ENCODE measurements around the gene GPSM3. TPM values are rescaled to one million over a fixed set of nuclear protein-coding genes. Genes with fewer than 3 reads are reported as not detected.
A peak's percentile ranks its signal among the peaks of the same experiment; 100 is the strongest.

GPSM3 gene
- total and polyA plus RNA-seq, 2 donors (not counting 1 experiment from before 2014, with no cell fraction given) = 194 to 299 TPM

- no peak for ATAC-seq (ENCODE audit: low read depth)
- Histone ChIP-seq H3K79me2 (ENCODE audit: control insufficient read depth, insufficient read depth, low read length) (peaks cover 36% of the 10 kb centered on the region), H3K27ac (ENCODE audit: low read length in 2 of 2) (peak overlapping the region; percentile 57 to 98), H3K9ac (ENCODE audit: low read length) (peak overlapping the region; percentile 81), H2AFZ (ENCODE audit: insufficient read depth, low read depth, low read length, poor library complexity, severe bottlenecking) (peak overlapping the region; percentile 74), H3K36me3 (replicated peaks in 1 of 2; ENCODE audit: control extremely low read depth in 1 of 2, control insufficient read depth in 1 of 2, extremely low read depth in 1 of 2, insufficient read depth in 2 of 2, low read length in 1 of 2) (peaks cover 0 to 35% of the 10 kb centered on the region in 2 experiments), H3K4me1 (ENCODE audit: control insufficient read depth in 2 of 2, insufficient read depth in 2 of 2, low read length in 2 of 2) (peaks cover 34 to 40% of the 10 kb centered on the region in 2 donors), H3K9me3 (ENCODE audit: control extremely low read depth in 1 of 3, control insufficient read depth in 2 of 3, insufficient read depth in 1 of 3, low read length in 2 of 3) (no peaks in the 10 kb centered on the region), H4K20me1 (ENCODE audit: control insufficient read depth, insufficient read depth, low read length, poor library complexity, severe bottlenecking) (no peaks in the 10 kb centered on the region), H3K27me3 (replicated peaks in 1 of 4; ENCODE audit: control extremely low read depth in 1 of 4, control insufficient read depth in 3 of 4, insufficient read depth in 4 of 4, low read length in 3 of 4) (no peaks in the 10 kb centered on the region), H3K4me2 (replicated peaks; ENCODE audit: low read depth, low read length, poor library complexity, severe bottlenecking) (peak overlapping the region; percentile 93), H3K4me3 (ENCODE audit: control extremely low read depth in 1 of 5, extremely low read depth in 1 of 5, insufficient read depth in 1 of 5, low read depth in 2 of 5, low read length in 4 of 5) (peak overlapping the region; percentile 68 to 92 (median 75))
- no peaks in the 10 kb centered on the region for H3K27me3 Mint-ChIP-seq
- TF ChIP-seq EZH2 (IDR thresholded peaks at IDR 0.05; ENCODE audit: borderline replicate concordance, insufficient read depth, low read depth, low read length, poor library complexity, severe bottlenecking) = no peak
- no peak for TF ChIP-seq CTCF (IDR thresholded peaks at IDR 0.05)
- ChIA-PET POLR2A (interaction anchor here (0.6 to 3.0 kb wide), 6 partner anchors 10 to 77 kb away, joined by 3 to 25 read pairs (median 6); partner anchors contain the start of genes GPSM3 and PBX2), CTCF (interaction anchor here (0.6 to 1.2 kb wide), 8 partner anchors 14 to 806 kb away, joined by 3 to 7 read pairs (median 4); partner anchors contain the start of genes GPSM3 and LY6G5C)
- no peaks in the 10 kb centered on the region for H3K9me3 Mint-ChIP-seq (ENCODE audit: insufficient read depth)
- H3K4me3 Mint-ChIP-seq = peak overlapping the region; percentile 97
- H3K27ac Mint-ChIP-seq = peak overlapping the region; percentile 99
- WGBS (ENCODE audit: insufficient coverage) = 4% methylated on average over 21 of the region's 24 CpGs
- H3K4me1 Mint-ChIP-seq = peaks cover 63% of the 10 kb centered on the region
- intact Hi-C loops (cut with micrococcal nuclease) = loop anchor here (1.0 to 5.0 kb wide), 9 partner anchors 17 to 1394 kb away; partner anchors contain the start of genes ATF6B, CSNK2B, HSD17B8 and LY6G5B
- DNase-seq = no peak
Measured at GRCh38 chr6:32178547-32179440, 13.6 kb downstream of the GPSM3 start.

Data from B cell (primary cell).